Ovary (tissue), 3 donors: Measurements from ENCODE around the gene MEAK7.

ENCODE experiments used
- CTCF ChIP-seq, 3 donors: fragments of 450-650 bp in 2 of 3; fragments of 200-600 bp in 1 of 3; IDR thresholded peaks; one replicate each; pipeline versions ENCODE4 v1.5.1 to v1.8.0; 2016 to 2022; ENCODE audit warnings: antibody characterized with exemption in 3 of 3, mild to moderate bottlenecking in 1 of 3
- EP300 ChIP-seq: sonication (generic); formaldehyde crosslinking; IDR thresholded peaks from one replicate; pipeline ENCODE4 v1.6.1; 2017; ENCODE audit warnings: antibody characterized with exemption
- POLR2A ChIP-seq: fragments of 450-650 bp; IDR thresholded peaks from one replicate; pipeline ENCODE4 v1.6.1; 2017; ENCODE audit warnings: antibody characterized with exemption, mild to moderate bottlenecking, moderate library complexity
- donor health status: DM: no; HTN: no; CAD: no.

- no peak for TF ChIP-seq CTCF (IDR thresholded peaks at IDR 0.05)
- TF ChIP-seq EP300: no peak
- no peak for TF ChIP-seq POLR2A
Measured at GRCh38 chr16:84486551-84487235, 17.8 kb downstream of the MEAK7 start.
